CD8-positive, alpha-beta memory T cell (primary cell): ENCODE data around the gene MTHFD2L. TPM values are rescaled to one million over a fixed set of nuclear protein-coding genes. Genes with fewer than 3 reads are reported as not detected.

ENCODE experiments used
- CTCF ChIA-PET: fragments of 350-600 bp; sonication (Branson Sonifier 250); formaldehyde crosslinking; loops from one replicate; lab custom pipeline; 2021; ENCODE audit warnings: antibody characterized with exemption; lab: Charles Lee
- POLR2A ChIA-PET: fragments of 350-600 bp; sonication (Branson Sonifier 250); formaldehyde crosslinking; loops from one replicate; lab custom pipeline; 2021; ENCODE audit warnings: antibody characterized with exemption; lab: Charles Lee
- DNase-seq, 5 donors: peaks; one replicate each; pipeline versions ENCODE4 v3.0.0 to v3.0.0-alpha.2; 2020 to 2022; ENCODE audit warnings: mixed read lengths in 1 of 5
- H3K27ac ChIP-seq: one replicate; pipeline ENCODE4 v1.7.0; 2013; ENCODE audit warnings: low read depth, mild to moderate bottlenecking, low read length, moderate library complexity
- H3K27me3 ChIP-seq: 2 replicates; pipeline ENCODE4 v1.7.0; 2013; ENCODE audit warnings: low read length, mild to moderate bottlenecking; ENCODE audit not compliant: insufficient read depth, poor library complexity, severe bottlenecking
- H3K36me3 ChIP-seq: 2 replicates; pipeline ENCODE4 v1.7.0; 2013; ENCODE audit warnings: mild to moderate bottlenecking, low read length, moderate library complexity; ENCODE audit not compliant: insufficient read depth
- H3K4me1 ChIP-seq: 2 replicates; pipeline ENCODE4 v1.7.0; 2013; ENCODE audit warnings: mild to moderate bottlenecking, low read length, moderate library complexity; ENCODE audit not compliant: insufficient read depth
- H3K4me3 ChIP-seq: 2 replicates; pipeline ENCODE4 v1.7.0; 2013; ENCODE audit warnings: mild to moderate bottlenecking, low read length
- H3K9me3 ChIP-seq: 2 replicates; pipeline ENCODE4 v1.7.0; 2013; ENCODE audit warnings: mild to moderate bottlenecking, low read length
- H3K27ac Mint-ChIP-seq, 8 donors: one replicate each; pipeline ENCODE4 v1.8.0; 2020 to 2021; ENCODE audit warnings: mixed read lengths in 8 of 8, mild to moderate bottlenecking in 6 of 8, inconsistent platforms in 3 of 8, moderate library complexity in 3 of 8
- H3K27me3 Mint-ChIP-seq, 2 donors: one replicate each; pipeline ENCODE4 v1.8.0; 2020 to 2021; ENCODE audit warnings: mixed read lengths in 2 of 2, mild to moderate bottlenecking in 1 of 2, moderate library complexity in 1 of 2
- H3K36me3 Mint-ChIP-seq, 3 donors: one replicate each; pipeline ENCODE4 v1.8.0; 2020 to 2021; ENCODE audit warnings: mixed read lengths in 3 of 3, inconsistent platforms in 1 of 3, mild to moderate bottlenecking in 1 of 3
- H3K4me1 Mint-ChIP-seq, 3 donors: one replicate each; pipeline ENCODE4 v1.8.0; 2020 to 2021; ENCODE audit warnings: mixed read lengths in 3 of 3, inconsistent platforms in 1 of 3, mild to moderate bottlenecking in 1 of 3
- H3K4me3 Mint-ChIP-seq, 7 donors: one replicate each; pipeline ENCODE4 v1.8.0; 2020 to 2021; ENCODE audit warnings: mixed read lengths in 7 of 7, mild to moderate bottlenecking in 6 of 7, moderate library complexity in 4 of 7, inconsistent platforms in 2 of 7
- H3K9me3 Mint-ChIP-seq, 5 donors: one replicate each; pipeline ENCODE4 v1.8.0; 2020 to 2022; ENCODE audit warnings: mixed read lengths in 5 of 5, mild to moderate bottlenecking in 3 of 5, moderate library complexity in 2 of 5, inconsistent platforms in 1 of 5
- polyA plus RNA-seq: library from polyadenylated mRNA; unstranded; fragments of 300-500 nt; fragmentation: Illumina TruSeq; gene quantifications from one replicate; pipeline ENCODE4 v1.2.3, GENCODE V29; 2021
- total RNA-seq, 2 experiments: library from RNA; stranded (reverse); gene quantifications; one replicate each; pipeline ENCODE4 v1.2.3, GENCODE V29; 2021

MTHFD2L gene
- total and polyA plus RNA-seq, 3 experiments from 2014 or later, result 5.0 to 8.5 (median 7.5) TPM

GRCh38 chr4:74181219-74181618 is 23.3 kb downstream of the MTHFD2L start:
- DNase-seq, result no peak
- no peak overlapping the region for H3K4me3 Mint-ChIP-seq
- Histone ChIP-seq H3K36me3 (no peaks in the 10 kb centered on the region), H3K27ac (no peak overlapping the region), H3K9me3 (no peaks in the 10 kb centered on the region), H3K4me3 (no peak overlapping the region), H3K27me3 (no peaks in the 10 kb centered on the region), H3K4me1 (no peaks in the 10 kb centered on the region)
- no peaks in the 10 kb centered on the region for H3K9me3 Mint-ChIP-seq
- POLR2A ChIA-PET, result no interaction called here
- H3K27me3 Mint-ChIP-seq, result no peaks in the 10 kb centered on the region
- no peak overlapping the region for H3K27ac Mint-ChIP-seq
- no peaks in the 10 kb centered on the region for H3K4me1 Mint-ChIP-seq
- H3K36me3 Mint-ChIP-seq, result peaks cover 0 to 11% (median 2%) of the 10 kb centered on the region in 3 donors
- CTCF ChIA-PET, result no interaction called here

GRCh38 chr4:74188912-74189311 is 31.0 kb downstream of the MTHFD2L start:
- Mint-ChIP-seq H3K27ac (no peak overlapping the region), H3K27me3 (no peaks in the 10 kb centered on the region), H3K4me3 (no peak overlapping the region), H3K36me3 (no peaks in the 10 kb centered on the region), H3K4me1 (no peaks in the 10 kb centered on the region), H3K9me3 (no peaks in the 10 kb centered on the region)
- ChIA-PET CTCF (interaction anchor here (0.7 kb wide), 1 partner anchor 474 kb away, joined by 3 read pairs; no protein-coding TSS in a partner anchor), POLR2A (no interaction called here)
- Histone ChIP-seq H3K36me3 (no peaks in the 10 kb centered on the region), H3K27me3 (no peaks in the 10 kb centered on the region), H3K9me3 (no peaks in the 10 kb centered on the region), H3K4me3 (no peak overlapping the region), H3K4me1 (no peaks in the 10 kb centered on the region), H3K27ac (no peak overlapping the region)
- no peak for DNase-seq

- Histone ChIP-seq H3K27ac (no peak overlapping the region), H3K4me3 (no peak overlapping the region), H3K4me1 (no peaks in the 10 kb centered on the region), H3K9me3 (no peaks in the 10 kb centered on the region), H3K27me3 (no peaks in the 10 kb centered on the region), H3K36me3 (no peaks in the 10 kb centered on the region)
- no peaks in the 10 kb centered on the region for H3K36me3 Mint-ChIP-seq
- POLR2A ChIA-PET, result no interaction called here
- no peak overlapping the region for H3K4me3 Mint-ChIP-seq
- no peaks in the 10 kb centered on the region for H3K9me3 Mint-ChIP-seq
- CTCF ChIA-PET, result interaction anchor here (0.7 kb wide), 1 partner anchor 473 kb away, joined by 3 read pairs; no protein-coding TSS in a partner anchor
- H3K27me3 Mint-ChIP-seq, result no peaks in the 10 kb centered on the region
- H3K27ac Mint-ChIP-seq, result no peak overlapping the region
- peak in 1 of 5 donors; percentile 16 for DNase-seq
- no peaks in the 10 kb centered on the region for H3K4me1 Mint-ChIP-seq
Measured at GRCh38 chr4:74189331-74190043, 31.6 kb downstream of the MTHFD2L start.

- CTCF ChIA-PET, result no interaction called here
- no peak overlapping the region for H3K4me3 Mint-ChIP-seq
- H3K36me3 Mint-ChIP-seq, result no peaks in the 10 kb centered on the region
Measured at GRCh38 chr4:74190332-74190731, 32.4 kb downstream of the MTHFD2L start.

GRCh38 chr4:74190919-74191397 is 33.0 kb downstream of the MTHFD2L start:
- no peaks in the 10 kb centered on the region for H3K4me1 Mint-ChIP-seq
- H3K9me3 Mint-ChIP-seq, result no peaks in the 10 kb centered on the region
- Histone ChIP-seq H3K36me3 (no peaks in the 10 kb centered on the region), H3K4me1 (no peaks in the 10 kb centered on the region), H3K27ac (no peak overlapping the region), H3K4me3 (no peak overlapping the region), H3K27me3 (no peaks in the 10 kb centered on the region), H3K9me3 (no peaks in the 10 kb centered on the region)
- H3K36me3 Mint-ChIP-seq, result no peaks in the 10 kb centered on the region
- ChIA-PET POLR2A (no interaction called here), CTCF (no interaction called here)
- no peak for DNase-seq
- H3K27ac Mint-ChIP-seq, result no peak overlapping the region
- no peak overlapping the region for H3K4me3 Mint-ChIP-seq
- no peaks in the 10 kb centered on the region for H3K27me3 Mint-ChIP-seq

More at GRCh38 chr4:74190332-74190731, 32.4 kb downstream of the MTHFD2L start:
- Histone ChIP-seq H3K4me3 (no peak overlapping the region), H3K36me3 (no peaks in the 10 kb centered on the region), H3K27me3 (no peaks in the 10 kb centered on the region), H3K4me1 (no peaks in the 10 kb centered on the region), H3K27ac (no peak overlapping the region), H3K9me3 (no peaks in the 10 kb centered on the region)
- POLR2A ChIA-PET, result no interaction called here
- Mint-ChIP-seq H3K27ac (no peak overlapping the region), H3K27me3 (no peaks in the 10 kb centered on the region), H3K9me3 (no peaks in the 10 kb centered on the region), H3K4me1 (no peaks in the 10 kb centered on the region)
- DNase-seq, result no peak

- CTCF ChIA-PET, result no interaction called here
- H3K4me1 ChIP-seq, result no peaks in the 10 kb centered on the region
Measured at GRCh38 chr4:74197080-74197479, 39.2 kb downstream of the MTHFD2L start.

GRCh38 chr4:74202062-74202586 is 44.2 kb downstream of the MTHFD2L start:
- Mint-ChIP-seq H3K4me3 (no peak overlapping the region), H3K9me3 (no peaks in the 10 kb centered on the region), H3K27me3 (no peaks in the 10 kb centered on the region), H3K27ac (no peak overlapping the region), H3K36me3 (peaks cover 0 to 21% (median 5%) of the 10 kb centered on the region in 3 donors), H3K4me1 (peaks cover 0 to 4% (median 0%) of the 10 kb centered on the region in 3 donors)
- Histone ChIP-seq H3K27me3 (no peaks in the 10 kb centered on the region), H3K36me3 (no peaks in the 10 kb centered on the region), H3K9me3 (no peaks in the 10 kb centered on the region), H3K27ac (no peak overlapping the region), H3K4me1 (no peaks in the 10 kb centered on the region), H3K4me3 (no peak overlapping the region)
- CTCF ChIA-PET, result interaction anchor here (1.6 kb wide), 1 partner anchor 26 kb away, joined by 4 read pairs; no protein-coding TSS in a partner anchor
- POLR2A ChIA-PET, result no interaction called here
- no peak for DNase-seq

More at GRCh38 chr4:74197080-74197479, 39.2 kb downstream of the MTHFD2L start:
- H3K9me3 ChIP-seq, result no peaks in the 10 kb centered on the region
- DNase-seq, result no peak
- H3K4me1 Mint-ChIP-seq, result no peaks in the 10 kb centered on the region
- no peak overlapping the region for H3K27ac Mint-ChIP-seq
- H3K27ac ChIP-seq, result no peak overlapping the region
- peaks cover 0 to 8% (median 5%) of the 10 kb centered on the region in 3 donors for H3K36me3 Mint-ChIP-seq
- H3K9me3 Mint-ChIP-seq, result no peaks in the 10 kb centered on the region
- H3K36me3 ChIP-seq, result no peaks in the 10 kb centered on the region
- POLR2A ChIA-PET, result no interaction called here
- no peak overlapping the region for H3K4me3 ChIP-seq
- H3K4me3 Mint-ChIP-seq, result no peak overlapping the region
- no peaks in the 10 kb centered on the region for H3K27me3 Mint-ChIP-seq
- H3K27me3 ChIP-seq, result no peaks in the 10 kb centered on the region

GRCh38 chr4:74203467-74203866 is 45.5 kb downstream of the MTHFD2L start:
- no peaks in the 10 kb centered on the region for H3K9me3 Mint-ChIP-seq
- no peaks in the 10 kb centered on the region for H3K9me3 ChIP-seq
- ChIA-PET CTCF (interaction anchor here (1.6 kb wide), 1 partner anchor 25 kb away, joined by 4 read pairs; no protein-coding TSS in a partner anchor), POLR2A (no interaction called here)
- no peak overlapping the region for H3K4me3 ChIP-seq
- H3K36me3 ChIP-seq, result no peaks in the 10 kb centered on the region
- no peaks in the 10 kb centered on the region for H3K4me1 ChIP-seq
- peaks cover 0 to 4% (median 0%) of the 10 kb centered on the region in 3 donors for H3K4me1 Mint-ChIP-seq
- H3K27ac Mint-ChIP-seq, result no peak overlapping the region
- H3K27me3 Mint-ChIP-seq, result no peaks in the 10 kb centered on the region
- DNase-seq, result no peak
- no peak overlapping the region for H3K4me3 Mint-ChIP-seq
- no peaks in the 10 kb centered on the region for H3K27me3 ChIP-seq
- no peak overlapping the region for H3K27ac ChIP-seq
- peaks cover 0 to 21% (median 5%) of the 10 kb centered on the region in 3 donors for H3K36me3 Mint-ChIP-seq
